DMS53 treated with DMSO at 0.1 percent for 48 hours (cell line): ENCODE data around the gene NUDT8.
"Not testable (repeated sequence)": the region's sequence is repeated elsewhere in the genome, so short reads cannot be mapped to it uniquely, and the experiment has no call there.

ENCODE experiments used
- DNase-seq: peaks from one replicate; lab custom pipeline; 2025; ENCODE audit not compliant: unreplicated experiment; lab: John Stamatoyannopoulos, UW

NUDT8 gene

DNA sequence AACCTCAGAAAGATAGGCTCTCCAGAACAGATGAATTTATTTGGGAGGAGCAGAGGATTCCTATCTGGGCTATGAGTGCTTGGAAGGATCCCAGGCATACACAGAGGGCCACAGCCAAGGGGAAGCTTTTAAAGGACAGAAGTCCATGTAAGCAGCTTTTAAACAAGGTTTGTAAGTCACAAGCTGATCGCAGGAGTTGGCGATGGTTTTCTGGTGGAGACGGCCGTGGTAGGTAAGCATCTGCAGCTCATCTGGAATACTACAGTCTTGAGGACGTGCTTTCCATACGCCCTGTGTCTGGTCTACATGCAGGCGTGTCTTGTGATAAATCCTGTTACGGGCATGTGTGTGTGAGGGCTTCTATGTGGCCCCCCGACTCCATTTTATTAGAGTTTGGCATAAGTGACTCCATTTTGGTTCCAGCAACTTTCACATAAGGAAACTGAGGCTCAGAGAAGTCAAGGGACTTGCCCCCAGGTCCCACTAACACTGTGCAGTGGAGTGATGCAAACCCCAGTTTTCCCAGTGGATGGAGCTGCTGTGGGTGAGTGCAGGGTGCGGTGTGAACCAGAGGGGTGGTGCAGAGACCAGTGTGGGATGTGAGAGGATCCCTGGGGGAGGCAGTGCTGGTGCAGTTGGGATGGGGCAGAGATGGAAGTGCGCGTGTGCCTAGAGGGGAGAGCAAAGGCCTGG lies 32.6 kb upstream of the NUDT8 start:
- no peak for DNase-seq

DNA sequence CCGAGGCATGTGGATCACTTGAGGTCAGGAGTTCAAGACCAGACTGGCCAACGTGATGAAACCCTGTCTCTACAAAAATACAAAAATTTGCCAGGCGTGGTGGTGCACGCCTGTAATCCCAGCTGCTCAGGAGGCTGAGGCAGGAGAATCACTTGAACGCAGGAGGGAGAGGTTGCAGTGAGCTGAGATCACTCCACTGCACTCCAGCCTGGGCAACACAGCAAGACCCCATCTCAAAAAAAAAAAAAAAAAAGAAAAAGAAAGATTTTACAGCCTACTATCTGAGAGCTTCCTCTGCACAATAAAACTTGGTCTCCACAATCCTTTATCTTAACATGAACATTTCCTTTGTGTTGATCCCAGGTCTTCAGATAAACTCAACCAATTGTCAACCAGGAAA lies 31.0 kb upstream of the NUDT8 start:
- not testable (repeated sequence) for DNase-seq

DNA sequence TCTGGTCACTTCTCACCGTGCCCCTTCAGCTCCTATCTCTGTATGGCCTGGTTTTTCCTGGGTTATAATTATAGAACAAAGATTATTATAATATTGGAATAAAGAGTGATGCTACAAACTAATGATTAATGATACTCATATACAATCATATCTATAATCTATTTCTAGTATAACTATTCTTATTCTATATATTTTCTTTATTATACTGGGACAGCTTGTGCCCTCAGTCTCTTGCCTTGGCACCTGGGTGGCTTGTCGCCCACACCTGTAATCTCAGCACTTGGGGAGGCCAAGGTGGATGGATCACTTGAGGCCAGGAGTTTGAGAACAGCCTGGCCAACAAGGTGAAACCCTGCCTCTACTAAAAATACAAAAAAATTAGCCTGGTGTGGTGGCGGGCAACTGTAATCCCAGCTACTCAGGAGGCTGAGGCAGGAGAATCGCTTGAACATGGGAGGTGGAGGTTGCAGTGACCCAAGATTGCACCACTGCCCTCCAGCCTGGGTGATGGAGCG lies 30.0 kb upstream of the NUDT8 start:
- not testable (repeated sequence) for DNase-seq

DNA sequence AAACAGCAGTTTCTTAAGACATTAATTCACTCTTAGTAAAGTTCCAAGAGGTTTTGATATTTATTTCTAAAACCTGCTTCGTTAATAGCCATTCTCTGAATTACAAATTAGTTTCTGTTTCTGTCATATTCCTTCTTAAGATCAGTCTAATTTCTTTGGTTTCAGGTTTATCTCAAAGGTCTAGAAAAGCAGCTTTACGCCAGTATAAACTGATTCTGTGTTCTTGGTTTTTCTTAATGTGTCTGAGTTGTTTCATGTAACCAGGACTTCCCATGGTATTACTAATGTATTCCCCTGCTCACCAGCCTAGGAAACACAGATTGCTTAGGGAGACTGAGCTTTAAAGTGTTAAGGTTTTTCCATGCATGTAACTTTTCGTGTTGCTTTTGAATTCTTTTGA lies 27.6 kb upstream of the NUDT8 start:
- DNase-seq = no peak

DNA sequence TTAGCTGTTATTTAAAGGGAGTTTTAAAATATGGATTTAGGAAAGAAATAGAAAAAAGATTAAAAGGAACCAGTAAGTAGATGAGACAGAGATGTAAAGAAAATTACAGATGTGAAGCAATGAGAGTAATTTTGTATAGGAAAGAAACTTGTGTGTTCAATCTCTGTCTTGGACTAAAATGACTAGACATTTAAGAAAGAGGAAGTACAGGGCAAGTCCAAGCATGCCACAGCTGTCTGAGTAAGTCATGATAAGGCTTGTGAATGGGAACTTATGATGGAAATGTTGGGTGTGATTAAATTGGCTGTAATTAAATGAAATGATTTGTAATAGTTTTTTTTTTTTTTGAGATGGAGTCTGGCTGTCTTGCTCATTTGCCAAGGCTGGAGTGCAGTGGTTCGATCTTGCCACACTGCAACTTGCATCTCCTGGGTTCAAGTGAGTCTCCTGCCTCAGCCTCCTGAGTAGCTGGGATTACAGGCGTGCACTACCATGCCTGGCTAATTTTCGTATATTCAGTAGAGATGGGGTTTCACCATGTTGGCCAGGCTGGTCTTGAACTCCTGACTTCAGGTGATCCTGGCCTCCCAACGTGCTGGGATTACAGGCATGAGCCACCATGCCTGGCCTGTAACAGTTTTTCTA lies 26.7 kb upstream of the NUDT8 start:
- DNase-seq = no peak

DNA sequence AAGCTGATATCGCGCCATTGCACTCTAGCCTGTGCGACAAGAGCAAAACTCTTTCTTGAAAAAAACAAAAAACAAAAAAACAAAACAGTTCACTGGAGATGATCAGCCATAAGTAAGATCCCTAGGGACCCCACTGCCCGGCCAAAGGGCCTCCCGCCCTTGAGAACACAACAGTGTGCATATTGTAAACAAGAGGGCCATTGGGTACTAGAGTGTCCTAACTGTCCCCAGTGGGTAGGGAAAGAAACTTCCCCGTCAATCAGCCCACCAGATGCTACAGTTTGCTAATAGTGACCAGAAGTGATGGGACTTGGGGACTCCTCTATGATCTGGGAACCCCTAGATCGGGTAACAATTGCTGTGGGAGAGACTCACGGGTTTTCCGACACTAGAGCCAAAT lies 24.5 kb upstream of the NUDT8 start:
- DNase-seq = no peak

DNA sequence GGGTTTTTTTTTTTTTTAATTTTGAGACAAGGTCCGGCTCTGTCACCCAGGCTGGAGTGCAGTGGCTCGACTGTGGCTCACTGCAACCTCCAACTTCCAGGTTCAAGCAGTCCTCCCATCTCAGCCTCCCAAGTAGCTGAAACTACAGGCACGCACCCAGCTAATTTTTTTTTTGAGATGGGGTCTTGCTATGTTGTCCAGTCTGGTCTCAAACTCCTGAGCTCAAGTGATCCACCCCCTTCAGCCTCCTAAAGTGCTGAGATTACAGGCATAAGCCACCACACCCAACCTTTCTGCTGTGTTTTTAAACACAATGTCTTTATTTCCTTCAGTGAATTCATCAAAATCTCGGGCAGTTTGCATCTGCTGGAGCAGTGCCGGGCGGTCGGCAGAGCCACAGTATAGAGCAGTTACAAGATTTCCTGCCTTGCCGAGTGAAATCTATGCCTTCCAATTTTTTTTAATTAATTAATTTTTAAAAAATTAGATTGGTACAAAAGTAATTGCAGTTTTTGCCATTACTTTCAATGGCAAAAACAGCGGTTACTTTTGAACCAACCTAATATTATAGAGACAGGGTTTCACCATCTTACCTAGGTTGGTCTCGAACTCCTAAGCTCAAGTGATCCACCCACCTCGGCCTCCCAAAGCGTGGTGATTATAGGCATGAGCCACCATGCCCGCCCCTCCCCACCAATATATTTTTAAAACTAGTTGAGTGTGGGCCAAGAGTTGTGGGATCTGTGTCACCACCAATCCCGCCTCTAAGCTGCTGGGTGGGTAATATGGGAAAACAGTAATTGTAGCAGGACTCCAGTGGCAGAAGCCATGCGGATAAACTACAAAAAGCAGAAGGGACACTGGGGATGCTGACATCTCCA lies 23.5 kb upstream of the NUDT8 start:
- no peak for DNase-seq

DNA sequence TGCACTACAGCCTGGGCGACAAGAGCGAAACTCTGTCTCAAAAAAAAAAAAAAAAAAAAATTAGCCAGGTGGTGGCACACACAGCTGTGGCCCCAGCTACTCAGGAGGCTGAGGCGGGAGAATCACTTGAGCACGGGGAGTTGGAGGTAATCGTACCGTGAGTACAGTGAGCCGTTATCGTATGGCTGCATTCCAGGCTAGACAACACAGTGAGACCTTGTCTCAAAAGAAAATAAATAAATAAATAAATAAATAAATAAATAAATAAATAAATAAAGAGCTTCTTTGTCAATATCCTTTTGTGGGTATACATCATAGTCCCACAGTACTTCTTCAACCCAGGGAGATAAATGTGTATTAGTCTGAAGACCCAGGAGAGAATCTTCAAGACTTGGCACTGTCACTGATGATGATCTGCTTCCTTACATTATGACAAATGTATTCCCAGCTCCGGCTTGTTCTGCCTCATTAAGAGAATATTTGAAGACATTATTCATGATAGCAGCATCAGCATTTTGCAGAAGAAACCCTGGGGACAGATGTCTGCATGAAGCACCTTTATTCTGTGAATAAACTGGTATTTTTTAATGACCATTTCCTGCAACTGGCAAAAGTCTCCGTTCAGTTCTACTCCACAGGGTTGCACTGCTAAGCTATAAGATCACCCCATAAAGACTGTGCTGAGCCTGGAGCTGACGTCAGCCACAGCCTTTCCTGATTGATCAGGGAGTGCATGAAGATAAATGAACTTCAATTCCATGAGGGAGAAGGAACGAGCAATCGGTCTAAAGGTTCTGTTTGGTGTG lies 22.4 kb upstream of the NUDT8 start:
- no peak for DNase-seq

DNA sequence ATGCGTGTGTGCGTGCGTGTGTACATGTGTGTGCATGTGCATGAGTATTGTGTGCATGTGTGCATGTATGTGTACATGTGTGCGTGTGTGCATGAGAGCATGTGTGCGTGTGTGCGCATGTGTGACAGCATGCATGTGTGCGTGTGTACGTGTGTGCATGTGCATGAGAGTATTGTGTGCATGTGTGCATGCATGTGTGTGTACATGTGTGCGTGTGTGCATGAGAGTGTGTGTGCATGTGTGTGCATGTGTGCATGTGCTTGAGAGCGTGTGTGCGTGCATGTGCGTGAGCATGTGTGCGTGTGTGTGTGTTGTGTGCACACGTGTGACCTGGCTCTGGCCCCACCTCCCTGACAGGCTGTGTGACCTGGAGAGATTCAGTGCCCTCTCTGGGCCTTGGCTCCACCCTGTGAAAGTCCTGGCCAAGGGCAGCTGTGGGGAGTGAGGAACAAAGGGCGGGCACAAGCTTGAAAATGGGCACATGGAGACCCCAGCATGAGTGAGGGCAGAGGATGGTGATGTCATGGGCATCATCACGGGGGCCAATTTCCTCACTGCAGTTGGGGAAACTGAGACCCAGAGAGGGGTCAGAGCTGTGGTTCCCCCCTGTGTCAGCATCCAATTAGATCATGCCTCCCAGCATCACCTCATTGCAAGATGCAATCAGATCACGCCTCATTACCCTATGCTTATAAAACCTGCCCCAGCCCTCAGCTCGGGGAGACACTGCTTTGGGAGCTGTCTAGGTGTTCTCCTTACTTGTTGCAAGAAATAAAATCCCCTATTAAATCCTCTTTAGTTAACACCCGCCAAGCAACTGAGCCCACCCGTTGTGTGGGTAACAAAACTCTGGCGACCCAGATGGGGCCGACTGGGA lies 20.1 kb upstream of the NUDT8 start:
- no peak for DNase-seq

DNA sequence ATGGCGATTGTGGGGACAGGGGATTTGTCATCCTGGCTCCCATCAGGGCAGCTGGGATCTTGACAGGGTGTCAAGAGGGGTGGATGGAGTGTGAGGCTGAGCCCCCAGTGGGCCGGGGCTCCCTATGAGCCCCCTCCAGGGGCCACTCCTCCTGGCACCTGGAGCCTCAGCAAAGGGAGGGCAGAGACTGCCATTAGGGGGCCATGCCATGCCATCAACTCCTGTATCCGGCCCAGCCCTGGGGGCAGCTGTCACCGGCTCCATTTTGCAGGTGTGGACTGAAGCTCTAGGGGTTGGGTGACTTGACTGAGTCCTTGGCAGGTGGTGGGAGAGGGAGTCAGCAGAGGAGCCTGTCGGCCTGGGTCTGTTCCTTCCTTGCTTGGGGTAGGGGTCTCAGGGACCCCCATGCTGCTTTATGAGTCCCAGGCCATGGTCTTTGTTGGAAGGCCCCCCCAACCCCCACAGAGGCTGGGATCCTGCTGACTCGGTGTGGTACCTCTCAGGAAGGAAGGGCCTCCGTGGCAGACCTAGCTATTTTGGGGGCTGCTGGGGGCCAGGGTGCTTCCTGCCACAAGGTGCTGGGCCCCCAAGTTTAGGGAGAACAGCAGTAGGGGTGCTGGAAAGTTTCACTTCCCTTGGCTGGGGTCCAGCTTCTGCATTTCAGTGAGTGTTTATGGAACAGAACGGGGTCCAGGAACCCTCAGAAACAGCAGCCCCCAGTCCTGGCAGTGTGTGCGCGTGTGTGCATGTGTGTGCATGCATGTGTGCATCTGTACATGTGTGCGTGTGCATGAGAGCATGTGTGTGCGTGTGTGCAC lies 19.3 kb upstream of the NUDT8 start:
- no peak for DNase-seq

DNA sequence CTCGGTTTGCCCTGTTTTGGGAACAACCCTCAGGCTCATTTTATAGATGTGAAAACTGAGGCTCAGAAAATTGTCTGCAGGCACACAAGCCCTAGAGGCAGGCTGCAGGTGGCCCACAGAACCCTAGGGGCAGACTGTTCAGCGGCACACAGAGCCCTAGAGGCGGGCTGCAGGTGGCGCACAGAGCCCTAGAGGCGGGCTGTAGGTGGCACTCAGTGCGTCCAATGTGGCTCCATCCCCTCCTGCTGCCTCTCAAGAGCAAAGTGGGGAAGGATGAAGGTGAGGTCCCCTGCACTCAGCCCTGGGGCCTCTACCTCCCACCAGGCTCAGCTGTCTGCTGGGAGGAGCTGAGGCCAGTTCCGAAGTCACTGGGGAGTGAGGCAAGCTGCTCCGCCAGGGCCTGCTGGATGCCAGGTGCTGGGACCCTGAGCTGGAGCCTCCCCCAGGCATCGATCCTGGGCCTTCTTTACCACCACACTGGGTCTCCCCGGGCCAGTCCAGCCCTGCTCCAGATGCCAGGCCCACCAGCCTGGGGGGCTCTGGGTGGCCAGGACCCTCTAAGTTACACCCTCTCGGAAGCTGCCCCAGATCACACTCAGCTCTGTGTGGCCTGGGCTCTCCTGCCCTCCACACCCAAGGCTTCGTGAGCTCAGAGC lies 18.5 kb upstream of the NUDT8 start:
- peak; percentile 17 for DNase-seq

DNA sequence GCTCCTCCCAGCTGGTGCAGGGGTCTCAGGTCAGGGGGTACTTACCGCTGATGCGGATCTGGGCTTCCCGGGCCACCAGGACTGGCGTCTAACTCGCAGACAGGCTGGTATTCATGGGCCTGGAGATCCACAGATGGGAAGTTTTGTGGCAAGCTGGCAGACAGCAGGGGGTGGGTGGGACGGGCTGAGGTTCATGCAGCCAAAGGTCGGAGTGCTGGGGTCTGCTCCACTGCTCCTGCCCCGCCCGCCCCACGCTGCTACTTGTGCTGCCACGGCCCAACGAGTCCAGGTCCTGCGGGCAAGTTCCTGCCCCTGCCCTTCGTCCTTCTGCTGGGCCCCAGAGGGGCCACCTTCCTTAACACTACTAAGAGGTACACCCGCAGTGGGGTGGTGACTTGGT lies 17.7 kb upstream of the NUDT8 start:
- DNase-seq = no peak

DNA sequence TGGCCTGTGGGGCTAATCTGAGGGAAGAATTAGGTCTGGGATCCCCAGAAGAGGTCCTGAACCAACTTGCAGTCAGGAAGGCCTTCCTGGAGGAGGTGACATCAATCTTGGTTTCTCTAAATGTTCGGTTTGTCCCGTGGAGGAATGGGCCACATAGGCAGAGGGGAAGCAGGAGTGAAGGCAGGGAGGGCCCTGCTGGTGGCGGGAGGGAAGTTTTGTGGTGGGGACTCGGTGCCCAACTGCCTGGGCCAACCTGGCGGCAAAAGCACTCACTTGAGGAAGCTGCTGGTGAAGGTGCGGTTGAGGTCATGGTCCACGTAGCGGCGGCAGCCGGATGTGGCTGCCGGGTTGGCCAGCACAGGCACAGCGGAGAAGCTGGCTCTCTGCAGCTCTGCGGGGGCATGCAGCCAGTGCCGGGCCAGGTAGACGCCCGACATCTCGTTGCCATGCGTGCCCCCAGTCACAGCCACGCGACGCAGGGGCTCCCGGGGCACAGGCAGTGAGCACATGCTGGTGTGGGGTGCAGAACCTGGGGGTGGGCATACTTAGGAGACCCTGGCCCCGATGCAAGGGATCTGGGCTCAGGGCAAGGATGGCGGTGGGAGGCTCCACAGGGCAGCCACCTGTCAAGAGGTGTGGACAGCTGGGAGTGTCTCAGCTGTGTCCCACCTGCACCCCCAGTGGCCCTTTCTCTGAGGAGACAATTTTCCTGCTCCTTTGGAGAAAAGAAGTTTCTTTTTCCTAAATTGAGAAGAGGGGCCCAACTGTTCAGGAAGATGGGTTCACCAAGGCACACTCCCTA lies 17.0 kb upstream of the NUDT8 start:
- no peak for DNase-seq

DNA sequence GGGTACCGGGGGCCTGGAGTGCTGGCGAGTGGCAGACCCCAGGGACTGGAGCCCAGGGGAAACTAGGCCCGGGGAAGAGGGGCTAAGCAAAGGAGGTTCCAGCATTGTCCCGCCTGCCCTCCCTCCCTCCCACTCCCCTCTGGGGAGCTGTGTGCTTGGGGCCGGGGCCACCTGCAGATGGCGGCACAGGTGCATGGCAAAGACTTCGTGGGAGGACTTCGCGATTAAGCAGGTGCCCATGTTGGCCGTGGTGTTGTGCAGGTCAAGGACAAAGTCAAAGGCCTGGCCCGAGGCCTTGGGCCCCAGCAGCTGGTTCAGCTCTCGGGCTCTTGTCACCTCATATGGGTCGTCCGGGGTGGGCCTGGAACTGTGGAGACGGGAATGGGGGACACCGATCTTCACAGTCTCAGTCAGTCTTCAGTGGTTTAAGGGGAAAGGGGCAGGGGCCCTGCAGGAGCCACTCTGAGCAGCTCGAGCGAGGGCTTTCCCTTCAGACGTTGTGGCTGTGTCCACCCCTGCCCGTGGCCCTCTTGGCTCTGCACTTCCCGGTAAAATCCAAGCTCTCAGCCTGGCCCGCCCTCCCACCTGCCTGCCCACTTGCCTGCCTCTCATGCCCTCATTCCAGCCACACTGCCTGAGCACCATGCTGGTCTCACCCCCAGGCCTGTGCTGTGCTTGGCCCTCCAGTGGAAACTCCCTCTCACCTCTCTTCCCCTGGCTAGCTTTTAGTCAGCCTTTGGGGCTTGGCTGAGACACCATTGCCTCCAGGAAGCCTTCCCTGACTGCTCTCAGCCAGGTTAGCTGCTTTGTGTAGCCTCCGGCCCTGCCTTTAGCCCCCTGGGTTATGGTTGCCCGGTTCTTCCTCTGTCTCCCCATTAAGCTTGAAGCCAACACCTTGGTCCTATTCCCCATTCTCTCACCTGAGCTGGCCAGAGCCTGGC lies 16.1 kb upstream of the NUDT8 start:
- DNase-seq = no peak

DNA sequence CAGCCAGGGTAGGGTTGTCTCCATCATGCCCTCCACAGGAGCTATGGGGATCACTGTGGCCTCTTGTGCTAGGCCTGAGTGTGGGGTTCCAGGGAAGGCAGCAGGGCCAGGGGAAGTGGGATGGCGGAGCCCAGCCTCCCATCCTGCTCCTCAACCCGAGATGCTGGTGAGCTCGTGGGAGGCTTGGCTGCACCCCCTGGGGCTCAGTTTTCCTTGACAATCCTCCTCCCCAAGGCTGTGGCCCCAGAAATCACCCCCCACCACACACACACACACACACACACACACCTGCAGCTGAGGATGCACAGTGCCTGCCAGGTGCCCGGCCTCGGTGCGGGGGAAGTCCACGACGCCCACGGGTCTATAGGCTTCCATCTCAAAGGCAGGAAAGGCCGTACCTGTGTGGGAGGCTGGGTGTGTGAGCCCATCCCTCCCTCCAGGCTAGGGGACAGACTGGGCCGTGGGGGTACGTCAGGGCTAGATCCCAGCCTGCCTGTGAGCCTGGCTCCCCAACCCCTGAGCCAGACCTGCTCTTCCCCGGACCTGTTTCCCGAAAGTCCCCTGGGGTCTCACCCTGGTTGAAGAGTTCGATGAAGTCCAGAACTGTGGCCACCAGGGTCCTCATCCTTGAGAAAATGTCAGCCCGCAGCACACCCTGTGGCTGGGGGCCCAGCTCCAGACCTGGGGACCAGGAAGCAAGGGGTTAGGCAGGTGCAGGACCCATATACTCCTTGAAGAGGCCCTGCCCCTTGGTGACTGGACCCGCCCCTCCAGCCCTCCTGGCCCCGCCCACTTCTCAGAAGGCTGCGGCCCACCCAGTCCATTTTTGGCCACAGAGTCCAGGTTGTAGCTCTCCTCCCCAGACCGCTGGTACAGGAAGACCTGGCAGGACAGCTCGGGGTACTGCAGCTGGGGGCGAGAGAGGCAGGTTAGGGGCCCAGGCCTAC lies 15.0 kb upstream of the NUDT8 start:
- DNase-seq = no peak

DNA sequence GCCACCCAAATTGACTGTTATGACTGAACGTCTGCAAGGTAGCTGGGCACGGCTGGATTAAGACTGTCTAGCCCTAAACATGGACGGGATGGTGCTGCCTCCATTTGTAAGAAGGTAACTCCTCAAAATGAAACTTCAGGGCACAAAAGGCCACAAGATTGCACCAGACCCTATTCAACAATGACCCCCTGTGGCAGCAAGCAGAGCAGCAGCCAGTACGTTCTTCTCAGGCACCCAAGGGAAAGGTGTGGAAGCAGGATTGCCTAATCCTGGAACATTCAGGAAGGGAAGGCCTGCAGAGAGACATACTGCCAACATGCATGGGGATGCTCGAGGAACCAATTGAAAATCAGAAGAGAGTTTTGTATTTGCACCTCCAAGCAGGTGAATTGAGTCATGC lies 14.3 kb upstream of the NUDT8 start:
- peak; percentile 41 for DNase-seq
